ENCODE measurements around the gene CDK14.
"Not testable (repeated sequence)": the region's sequence is repeated elsewhere in the genome, so short reads cannot be mapped to it uniquely, and the experiment has no call there.

CDK14 gene

DNA sequence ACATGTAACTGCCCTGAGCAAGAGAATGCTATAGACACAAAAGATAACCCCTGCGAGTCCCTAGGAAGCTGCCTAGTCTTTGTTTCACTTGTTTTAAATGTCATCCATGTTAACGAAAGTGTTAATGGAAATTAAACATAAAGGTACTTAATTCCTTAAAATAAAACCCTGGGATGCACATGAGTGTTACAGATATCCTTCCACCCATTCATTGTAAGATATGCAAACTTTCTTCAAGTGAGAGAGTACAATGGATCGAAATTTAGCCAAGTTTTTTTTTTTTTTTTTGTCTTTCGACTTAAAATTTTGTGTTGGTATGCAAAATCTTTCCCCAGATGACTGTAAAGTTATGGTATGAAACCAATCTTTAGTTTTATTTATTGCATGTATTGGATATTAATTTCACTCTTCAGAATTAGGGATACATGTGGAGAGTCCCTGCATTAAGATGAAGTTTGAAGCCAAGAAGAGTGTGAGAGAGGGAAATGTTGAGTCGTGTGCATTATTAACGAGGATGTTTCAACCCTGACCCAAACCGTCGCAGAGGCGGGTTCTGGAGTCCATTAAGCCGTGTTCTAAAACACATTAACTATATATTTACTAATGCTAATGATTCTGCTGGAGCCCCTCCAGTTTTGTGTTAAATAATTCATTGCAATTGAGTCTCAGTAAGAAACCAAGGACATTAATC lies 1.6 kb downstream of the CDK14 start:
- no peak for DNase-seq

DNA sequence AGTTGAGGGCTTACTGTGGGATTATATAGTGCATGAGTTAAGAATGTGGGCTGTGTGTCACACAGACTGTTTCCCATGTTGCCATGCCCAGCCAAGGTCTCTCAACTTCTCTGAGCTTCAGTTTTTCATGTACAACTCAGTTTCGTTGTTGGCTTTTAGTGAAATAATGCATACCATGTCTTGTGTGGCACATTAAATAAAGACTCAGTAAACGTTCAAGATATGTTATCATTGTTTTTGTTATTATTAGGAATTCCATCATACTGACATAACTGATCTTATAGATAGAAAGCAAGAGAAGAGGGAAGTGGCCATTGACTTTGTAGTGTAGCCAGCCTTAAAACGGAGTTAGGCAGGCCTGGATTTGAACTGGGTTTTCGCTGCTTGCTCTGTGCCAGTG lies 2.9 kb downstream of the CDK14 start:
- DNase-seq = no peak

DNA sequence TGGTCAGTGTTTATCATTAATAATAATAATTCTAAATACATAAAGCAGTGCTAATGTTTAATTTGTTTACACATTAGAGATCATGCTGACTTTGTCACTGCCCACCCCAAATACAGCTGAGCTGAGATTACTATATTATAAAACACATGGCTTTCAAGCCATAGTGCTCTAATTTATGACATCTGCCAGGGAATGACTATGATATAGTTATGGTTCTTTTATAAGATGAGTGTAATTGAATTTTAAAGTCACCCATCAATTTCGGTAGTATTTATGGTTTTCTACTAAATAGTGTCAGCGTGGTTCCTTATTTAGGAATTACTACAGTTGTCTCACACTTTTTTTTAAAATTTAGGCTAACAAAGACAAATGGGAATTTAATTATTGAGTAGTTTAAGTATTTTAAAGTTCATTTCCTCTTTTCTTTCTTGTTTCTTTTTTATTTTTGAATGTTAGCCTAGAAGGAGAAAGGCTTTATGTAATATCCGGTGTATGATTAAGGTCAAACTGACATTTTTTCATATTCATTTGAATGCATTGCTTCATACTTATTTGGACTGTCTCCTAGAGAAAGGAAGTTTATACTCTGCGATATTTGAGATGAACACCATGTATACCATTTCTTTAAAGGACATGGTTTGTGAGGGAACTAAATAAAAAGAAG lies 3.9 kb downstream of the CDK14 start:
- DNase-seq = no peak

DNA sequence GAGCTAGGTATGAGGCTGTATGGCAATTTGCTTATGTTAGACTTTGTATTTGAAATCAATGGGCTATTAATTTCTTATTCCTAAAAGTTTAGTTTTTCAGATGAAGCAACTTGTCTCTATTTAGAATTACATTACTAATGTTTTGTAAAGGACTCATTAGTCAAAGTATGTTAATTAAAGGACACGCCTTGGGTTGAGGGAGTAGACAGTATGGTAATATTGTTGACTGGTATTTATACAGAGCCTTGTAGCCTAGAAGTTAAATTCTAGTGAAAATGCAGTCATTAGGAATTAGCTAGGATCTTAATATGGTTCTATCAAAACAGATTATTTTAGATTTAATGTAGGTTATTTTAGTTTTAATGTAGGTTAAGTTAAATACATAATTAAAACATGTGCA lies 6.2 kb downstream of the CDK14 start:
- no peak for DNase-seq

DNA sequence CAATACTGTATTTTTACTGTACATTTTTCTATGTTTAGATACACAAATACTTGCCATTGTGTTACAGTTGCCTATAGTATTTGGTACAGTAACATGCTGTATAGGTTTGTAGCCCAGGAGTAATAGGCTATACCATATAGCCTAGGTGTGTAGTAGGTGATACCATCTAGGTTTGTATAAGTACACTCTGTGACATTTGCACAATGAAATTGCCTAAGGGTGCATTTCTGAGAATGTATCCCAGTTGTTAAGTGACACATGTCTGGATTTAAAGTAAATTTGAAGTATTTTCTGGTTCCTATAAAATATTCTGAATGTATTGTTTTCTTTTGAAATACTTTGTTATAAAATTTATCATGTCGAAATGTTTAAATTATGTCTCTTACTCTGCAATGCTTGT lies 7.2 kb downstream of the CDK14 start:
- DNase-seq = no peak

DNA sequence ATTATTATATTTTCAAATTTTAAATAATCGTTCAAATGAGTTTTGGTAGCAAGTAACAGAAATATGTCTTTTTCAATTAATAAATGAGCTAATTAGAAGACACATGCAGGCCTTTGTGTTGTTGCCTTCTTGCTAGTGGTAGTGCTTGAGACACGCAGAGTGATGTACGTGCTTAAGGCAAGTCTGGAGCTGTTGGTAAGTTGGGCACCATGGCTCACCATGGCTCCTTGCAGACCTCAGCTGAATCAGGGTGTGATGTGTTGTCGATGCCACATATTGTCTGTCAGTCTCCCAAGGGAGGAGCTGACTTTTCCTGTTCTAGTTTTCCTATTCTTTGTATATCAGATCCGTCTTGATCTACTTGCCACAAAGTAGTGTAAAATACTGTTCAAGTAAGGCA lies 8.3 kb downstream of the CDK14 start:
- no peak for DNase-seq

DNA sequence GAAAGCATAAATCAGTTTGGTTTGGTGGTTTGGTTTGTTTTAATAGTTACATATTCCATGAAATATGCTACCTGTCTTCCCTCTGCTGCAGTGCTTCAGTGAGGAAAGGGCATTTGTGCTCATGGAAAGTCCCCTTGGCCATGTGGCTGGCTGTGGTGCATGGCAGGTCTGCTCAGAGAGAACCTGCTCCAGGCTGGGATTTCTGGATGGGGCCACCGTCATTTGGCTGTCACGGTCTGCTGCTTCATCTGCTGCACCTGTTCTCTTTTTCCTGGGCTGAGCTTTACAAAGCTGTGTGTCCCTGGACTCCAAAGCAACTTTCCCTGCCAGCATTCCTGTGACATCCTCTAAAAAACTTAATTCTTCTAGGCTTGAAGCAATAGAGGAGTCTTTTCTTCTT lies 8.9 kb downstream of the CDK14 start:
- DNase-seq = no peak

DNA sequence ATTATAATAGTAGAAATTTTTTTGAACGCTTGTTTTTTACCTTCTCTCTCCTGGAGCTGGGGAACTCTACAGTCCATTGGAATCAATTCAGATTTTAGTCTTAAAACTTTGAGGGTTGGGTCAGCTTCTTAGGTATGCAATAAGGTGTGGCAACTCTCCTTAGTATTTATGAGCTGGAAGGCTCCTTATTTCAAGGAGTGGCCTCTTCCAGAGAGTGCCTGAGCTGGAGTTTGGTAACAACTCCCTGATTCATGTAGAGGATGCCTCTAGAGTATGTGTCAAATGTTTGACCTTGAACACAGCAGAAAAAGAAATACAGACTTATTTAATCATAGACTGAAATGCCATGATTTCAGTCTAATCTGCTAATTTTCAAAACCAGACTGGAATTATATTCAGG lies 11.1 kb downstream of the CDK14 start:
- DNase-seq = no peak

DNA sequence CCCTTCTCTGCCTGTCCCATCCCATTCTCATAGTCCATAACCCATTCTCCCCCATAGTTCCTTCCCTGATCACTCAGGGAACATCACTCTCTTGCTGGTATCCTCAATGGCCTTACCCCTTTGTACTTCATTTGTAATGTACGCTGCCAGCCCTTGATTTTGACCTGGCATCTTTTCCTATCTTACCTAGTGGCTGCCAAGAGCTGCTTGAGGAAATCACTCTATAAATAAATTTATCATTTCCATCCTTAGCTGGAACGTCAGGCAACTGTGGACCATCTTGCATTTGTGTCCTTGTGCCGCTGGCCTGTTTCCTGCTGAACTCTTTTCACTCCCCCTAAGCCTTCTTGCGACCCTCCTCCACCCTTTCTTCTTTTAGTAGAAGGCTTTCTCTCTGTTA lies 14.0 kb downstream of the CDK14 start:
- no peak for DNase-seq

DNA sequence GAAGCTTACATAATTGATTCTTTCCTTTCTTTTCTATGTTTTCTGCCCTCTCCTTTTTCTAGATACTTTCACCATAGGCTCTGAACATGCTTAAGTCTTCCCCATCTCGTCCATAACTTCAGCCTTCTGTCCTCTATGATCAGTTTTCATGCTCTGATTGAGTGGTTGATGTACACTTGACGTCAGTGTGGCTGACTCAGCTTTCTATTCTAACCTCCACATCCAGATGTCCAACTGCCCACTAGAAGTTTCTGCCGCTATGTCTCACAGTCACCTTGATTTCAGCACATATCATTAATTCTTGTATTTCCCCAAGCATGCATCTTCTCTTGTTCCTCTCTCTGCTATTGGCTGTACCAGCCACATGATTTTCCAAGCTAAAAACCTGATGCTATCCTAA lies 15.0 kb downstream of the CDK14 start:
- no peak for DNase-seq

DNA sequence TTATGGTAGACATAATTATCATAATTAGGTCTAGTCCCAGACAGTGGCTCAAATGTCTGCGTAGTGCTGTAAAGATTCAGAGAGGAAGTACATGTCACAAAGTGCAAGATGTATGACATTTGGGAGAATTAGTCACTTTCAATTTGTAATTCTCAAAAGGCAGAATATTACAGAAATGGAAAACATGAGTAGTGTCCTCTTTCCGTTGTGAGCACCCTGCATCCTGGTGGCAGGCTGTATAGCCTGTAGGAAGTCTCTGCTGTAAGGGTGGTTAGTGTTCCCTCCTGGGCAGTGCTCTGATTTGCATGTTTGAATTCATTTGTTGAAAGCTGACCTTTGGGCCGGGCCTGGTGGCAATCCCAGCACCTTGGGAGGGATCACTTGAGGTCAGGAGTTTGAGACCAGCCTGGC lies 17.0 kb downstream of the CDK14 start:
- DNase-seq = no peak

DNA sequence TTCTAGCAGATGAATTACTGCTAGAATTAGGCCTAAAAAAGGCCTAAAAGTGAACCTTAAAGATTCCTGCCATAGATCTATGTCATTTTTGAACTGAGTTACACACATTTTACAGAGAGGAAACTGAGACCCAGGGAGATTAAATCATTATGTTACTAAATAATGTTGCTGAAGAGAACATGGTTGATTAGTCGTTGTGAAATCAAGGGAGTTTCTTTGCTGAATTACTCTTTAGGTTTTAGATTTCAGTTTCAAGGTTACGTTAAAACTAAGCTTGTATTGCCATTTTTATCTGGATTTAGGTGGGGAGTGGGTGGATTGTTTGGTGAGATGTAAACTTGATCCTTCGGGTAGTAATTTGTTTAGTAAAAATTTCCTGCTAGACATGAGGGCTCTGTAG lies 21.3 kb downstream of the CDK14 start:
- DNase-seq = no peak

DNA sequence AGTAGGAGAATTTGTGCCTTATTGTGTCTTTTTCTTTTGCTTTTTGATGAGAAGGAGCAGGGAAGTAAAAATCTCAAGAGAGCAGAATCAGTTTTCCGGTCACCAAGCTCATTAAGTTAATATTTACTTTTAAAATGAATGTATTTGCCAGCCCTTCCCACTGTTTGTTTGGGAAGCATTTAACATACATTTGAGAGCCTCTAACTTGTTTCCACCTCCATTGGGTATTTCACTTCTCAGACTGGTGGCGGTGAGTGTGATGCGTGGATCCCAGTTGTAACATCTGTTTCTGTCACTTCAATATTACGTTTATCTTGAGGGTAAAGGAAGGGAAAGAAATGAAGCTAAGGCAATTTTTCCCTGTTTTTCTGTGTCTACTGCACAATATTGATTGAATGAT lies 22.8 kb downstream of the CDK14 start:
- DNase-seq = no peak

DNA sequence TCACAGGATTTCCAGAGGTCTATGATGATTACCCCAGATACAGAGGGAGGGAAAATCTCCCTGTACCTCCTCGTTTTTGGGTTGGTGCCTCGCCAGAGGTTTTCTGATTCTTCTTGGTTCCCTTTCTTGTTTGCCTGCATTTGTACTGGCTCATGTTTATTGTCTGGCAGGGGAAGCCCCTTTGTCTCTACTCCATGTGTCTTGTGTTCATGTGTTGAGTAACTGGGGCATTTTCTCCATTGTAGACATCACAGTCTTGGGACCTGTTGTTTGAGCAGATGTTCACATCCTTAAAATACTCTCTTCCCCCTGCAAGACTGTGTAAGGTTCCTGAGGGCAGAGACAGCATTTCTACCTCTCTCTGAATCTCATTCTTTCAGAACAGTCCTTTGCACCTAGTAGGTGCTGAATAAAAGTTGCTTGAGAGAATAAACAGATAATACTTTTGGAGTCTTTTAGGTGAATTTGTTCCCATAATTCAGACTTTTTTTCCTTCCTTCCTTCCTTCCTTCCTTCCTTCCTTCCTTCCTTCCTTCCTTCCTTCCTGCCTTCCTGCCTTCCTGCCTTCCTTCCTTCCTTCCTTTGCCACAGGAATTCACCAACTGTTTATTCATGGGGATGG lies 25.1 kb downstream of the CDK14 start:
- no peak for DNase-seq

DNA sequence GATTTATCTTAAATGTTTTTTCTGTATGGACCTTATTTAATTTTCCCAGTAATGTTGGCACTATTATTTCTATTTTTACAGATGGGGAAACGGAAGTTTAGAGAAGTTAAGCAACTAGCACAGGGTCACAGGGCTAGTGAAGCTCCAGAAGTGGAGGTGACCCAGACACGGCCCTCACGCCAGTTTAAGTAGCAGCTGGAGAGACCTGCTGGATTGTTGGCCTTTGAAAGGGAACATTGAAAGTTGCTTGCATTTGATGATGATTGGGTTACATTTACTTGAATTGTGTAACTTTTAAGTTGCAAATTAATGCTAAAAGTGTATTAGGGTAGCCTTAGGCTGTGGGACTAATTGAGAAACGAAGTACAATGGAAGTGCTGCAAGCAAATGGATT lies 25.6 kb downstream of the CDK14 start:
- DNase-seq = no peak

DNA sequence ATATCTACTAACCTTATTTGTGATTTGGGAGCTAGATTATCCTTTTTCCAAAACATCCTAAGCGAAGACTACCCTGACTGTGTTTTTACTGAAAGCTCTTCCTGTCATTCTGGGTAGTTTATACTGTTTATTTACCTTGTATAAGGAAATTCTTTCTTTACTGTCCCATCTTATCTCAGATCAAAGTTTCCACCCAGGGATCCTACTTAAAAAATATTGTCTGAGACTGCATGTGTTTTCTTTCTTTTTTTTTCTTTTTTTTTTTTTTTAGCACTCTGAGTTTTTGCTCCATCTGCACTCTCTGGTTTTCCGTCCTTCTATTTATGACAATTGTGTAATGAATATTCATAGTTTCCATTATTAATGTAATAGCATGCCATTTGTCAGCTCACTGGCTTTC lies 26.5 kb downstream of the CDK14 start:
- DNase-seq = no peak

DNA sequence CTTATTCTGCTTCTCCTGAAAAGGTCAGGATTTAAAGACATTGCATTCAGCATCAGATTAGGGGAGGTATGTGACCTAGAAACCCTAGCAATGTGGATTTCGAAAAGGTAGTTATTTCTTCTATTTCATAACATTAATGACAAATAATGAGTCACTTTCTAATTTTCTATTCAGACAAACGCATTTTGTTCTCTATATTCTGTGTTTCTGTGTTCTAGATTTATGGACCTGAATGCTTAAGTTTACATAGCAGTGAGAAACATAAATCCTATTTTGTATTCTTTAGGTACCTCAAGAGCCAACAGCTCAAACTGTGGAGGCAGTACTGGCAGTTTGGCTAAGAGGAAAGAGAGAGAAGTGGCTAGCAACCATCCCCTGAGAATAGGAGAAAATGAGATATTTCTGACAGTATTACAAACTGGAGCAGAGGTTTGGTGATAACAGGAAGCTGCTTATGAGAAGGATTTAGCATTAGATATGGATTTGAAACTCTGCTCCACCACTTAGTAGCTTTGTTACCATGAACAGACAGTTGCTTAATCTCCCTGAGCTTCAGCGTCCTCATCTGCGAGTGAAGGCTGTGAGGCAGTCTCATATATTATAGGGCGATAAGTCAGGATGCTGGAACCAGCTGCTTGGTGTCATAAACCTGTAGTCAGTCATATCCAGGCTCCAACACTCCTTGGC lies 28.2 kb downstream of the CDK14 start:
- DNase-seq = no peak

DNA sequence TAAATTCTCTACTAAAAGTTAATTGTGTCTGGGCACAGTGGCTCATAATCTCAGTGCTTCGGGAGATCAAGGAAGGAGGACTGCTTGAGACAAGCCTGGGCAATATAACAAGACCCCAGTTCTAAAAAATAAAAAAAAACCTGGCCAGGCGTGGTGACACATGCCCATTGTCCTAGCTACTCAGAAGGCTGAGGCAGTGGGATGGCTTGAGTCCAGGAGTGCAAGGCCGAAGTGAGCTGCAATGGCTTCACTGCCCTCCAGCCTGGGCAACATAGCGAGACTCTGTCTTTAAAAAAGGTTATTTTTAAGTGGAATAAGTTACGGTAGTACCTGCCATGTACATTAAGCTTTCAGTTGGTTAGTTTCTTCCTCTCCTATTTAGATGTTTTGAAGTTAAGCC lies 28.9 kb downstream of the CDK14 start:
- DNase-seq = no peak

DNA sequence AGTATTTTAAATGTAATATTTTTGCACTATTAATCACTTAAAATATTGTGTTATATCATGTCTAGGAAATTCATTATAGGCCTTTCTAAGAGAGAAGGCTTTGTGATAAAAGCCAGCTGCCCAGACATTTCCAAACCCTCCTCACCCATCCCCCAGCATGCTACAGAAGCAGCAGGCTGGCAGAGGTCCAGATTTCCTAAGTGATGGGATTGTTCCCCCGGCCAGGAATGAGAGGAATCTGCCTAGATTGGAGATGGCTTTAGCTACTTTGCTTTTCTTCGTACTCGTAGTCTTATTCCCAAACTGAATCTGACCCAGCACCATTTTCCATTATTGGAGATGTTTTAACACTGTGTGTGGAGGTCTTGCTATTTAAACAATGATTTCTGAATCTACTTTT lies 29.4 kb downstream of the CDK14 start:
- no peak for DNase-seq

DNA sequence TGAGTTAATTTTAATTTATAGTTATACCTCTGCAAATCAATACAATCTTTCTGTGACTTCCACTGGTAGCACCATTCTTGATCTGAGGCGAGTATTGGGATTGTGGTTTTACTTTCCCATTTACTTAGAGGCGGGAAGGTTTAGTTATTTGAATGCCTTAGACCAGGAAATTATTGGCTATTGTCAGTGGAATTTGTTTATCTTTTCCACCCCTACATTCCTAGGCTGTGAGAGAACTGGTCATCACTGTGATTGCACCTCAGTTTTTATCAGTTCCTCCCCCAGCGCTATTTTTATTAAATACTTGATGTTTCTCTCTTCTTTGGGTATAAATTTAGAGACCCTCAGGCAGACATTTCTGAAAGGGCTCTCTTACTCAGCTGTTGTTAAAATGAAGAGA lies 29.9 kb downstream of the CDK14 start:
- DNase-seq = no peak

DNA sequence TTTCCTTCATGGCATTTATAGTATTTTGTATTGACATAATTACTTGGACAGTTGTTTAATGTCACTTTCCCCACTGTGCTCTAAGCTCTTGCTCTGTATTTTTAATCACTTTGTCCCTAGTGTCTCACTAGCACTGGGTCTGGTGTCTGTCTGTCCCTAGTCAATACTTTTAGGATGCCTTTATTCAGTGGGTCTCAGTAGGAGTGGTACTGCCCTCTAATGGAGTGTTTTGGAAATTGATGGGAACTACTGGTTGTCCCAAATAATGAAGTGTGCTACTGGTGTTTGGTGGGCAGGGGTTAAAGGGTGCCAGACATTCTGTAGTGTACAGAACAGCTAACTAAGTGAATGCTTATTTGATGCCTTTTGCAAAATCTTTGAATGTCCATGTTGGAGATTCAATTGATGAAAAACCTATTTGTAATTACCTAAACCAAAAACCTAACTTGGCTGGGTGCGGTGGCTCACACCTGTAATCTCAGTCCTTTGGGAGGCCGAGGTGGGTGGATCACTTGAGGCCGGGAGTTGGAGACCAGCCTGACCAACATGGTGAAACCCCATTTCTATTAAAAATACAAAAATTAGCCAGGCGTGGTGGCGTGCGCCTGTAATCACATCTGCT lies 33.3 kb downstream of the CDK14 start:
- peak; percentile 30 for DNase-seq

DNA sequence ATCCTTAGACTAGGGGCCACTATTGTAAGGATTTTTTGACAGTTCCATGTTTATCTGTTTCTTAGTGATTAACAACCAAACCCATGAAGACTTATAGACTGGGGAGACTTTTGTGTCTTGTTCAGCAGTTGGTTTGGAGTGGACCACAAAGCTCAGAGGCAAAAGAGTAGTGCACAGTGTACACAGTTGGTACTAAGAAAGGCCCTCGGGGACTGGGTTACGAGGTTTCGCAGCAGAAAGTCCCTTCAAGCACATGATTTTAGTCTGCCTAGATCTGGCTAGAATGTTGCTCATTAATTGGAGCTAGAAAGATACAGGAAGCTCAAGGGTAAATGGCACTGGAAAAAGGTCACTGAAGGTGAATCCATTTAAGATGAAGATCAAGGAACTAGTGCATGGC lies 35.4 kb downstream of the CDK14 start:
- no peak for DNase-seq

DNA sequence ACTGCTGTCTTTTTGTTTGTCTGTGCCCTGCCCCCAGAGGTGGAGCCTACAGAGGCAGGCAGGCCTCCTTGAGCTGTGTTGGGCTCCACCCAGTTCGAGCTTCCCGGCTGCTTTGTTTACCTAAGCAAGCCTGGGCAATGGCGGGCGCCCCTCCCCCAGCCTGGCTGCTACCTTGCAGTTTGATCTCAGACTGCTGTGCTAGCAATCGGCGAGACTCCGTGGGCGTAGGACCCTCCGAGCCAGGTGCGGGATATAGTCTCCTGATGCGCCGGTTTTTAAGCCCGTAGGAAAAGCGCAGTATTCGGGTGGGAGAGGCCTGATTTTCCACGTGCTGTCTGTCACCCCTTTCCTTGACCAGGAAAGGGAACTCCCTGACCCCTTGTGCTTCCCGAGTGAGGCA lies 43.6 kb downstream of the CDK14 start:
- not testable (repeated sequence) for DNase-seq

DNA sequence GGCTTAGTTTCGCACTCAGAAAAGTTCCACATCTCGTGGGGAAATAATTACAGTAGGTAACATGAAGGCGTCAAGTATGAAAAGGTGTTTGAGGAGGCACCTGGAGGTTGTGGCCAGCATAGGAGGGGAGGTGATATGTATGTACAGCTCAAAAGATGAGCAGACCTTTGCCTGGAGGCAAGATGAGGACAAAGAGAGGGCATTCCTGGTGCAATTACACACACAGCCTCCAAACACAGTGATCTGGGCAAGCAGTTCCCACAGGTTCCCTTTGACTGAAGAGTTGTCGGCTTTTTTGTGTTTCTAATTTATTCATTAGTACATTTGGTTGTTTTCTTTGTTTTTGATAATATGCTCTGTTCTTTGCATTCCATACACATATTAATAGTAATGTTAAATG lies 46.9 kb downstream of the CDK14 start:
- no peak for DNase-seq

Measured in CD4-positive, alpha-beta T cell treated with Interleukin-10 for 1 hour (primary cell).